NOMO-1 treated with dmso at 0.1 percent for 144 hours (cell line): Measurements from ENCODE around the gene PLEKHM2.

Source experiments
- DNase-seq: peaks from one replicate; lab custom pipeline; 2025; ENCODE audit not compliant: unreplicated experiment; lab: John Stamatoyannopoulos, UW

Gene PLEKHM2

GRCh38 chr1:15757016-15757543 is 73.0 kb downstream of the PLEKHM2 start:
- no peak for DNase-seq

GRCh38 chr1:15757575-15758342 is 73.6 kb downstream of the PLEKHM2 start:
- DNase-seq, result no peak

GRCh38 chr1:15758343-15758931 is 74.3 kb downstream of the PLEKHM2 start, which contains the start of gene FBLIM1:
FBLIM1 (plus strand) TSS chr1:15758795; CDS start chr1:15764984, 6,189 bp downstream.
- DNase-seq, result no peak

- no peak for DNase-seq
Observed at GRCh38 chr1:15758953-15759661, 75.0 kb downstream of the PLEKHM2 start.

GRCh38 chr1:15760520-15761211 is 76.5 kb downstream of the PLEKHM2 start:
- no peak for DNase-seq

GRCh38 chr1:15761366-15762128 is 77.4 kb downstream of the PLEKHM2 start:
- no peak for DNase-seq

- DNase-seq, result no peak
Observed at GRCh38 chr1:15762546-15762945, 78.4 kb downstream of the PLEKHM2 start.

GRCh38 chr1:15764269-15764764 is 80.2 kb downstream of the PLEKHM2 start:
- no peak for DNase-seq

- DNase-seq, result no peak
Observed at GRCh38 chr1:15764890-15765289, 80.8 kb downstream of the PLEKHM2 start.

GRCh38 chr1:15765495-15766194 is 81.5 kb downstream of the PLEKHM2 start:
- DNase-seq, result no peak

GRCh38 chr1:15767941-15768340 is 83.8 kb downstream of the PLEKHM2 start:
- DNase-seq, result no peak

GRCh38 chr1:15768388-15768787 is 84.3 kb downstream of the PLEKHM2 start:
- DNase-seq, result no peak

GRCh38 chr1:15770313-15770962 is 86.3 kb downstream of the PLEKHM2 start:
- DNase-seq, result no peak

GRCh38 chr1:15771836-15772515 is 87.9 kb downstream of the PLEKHM2 start:
- DNase-seq, result no peak

- no peak for DNase-seq
Observed at GRCh38 chr1:15775706-15776105, 91.6 kb downstream of the PLEKHM2 start.

- DNase-seq, result no peak
Observed at GRCh38 chr1:15777909-15778707, 94.0 kb downstream of the PLEKHM2 start.
